ENCODE measurements around the gene TMEM132D. TPM values are rescaled to one million over a fixed set of nuclear protein-coding genes. Genes with fewer than 3 reads are reported as not detected.

Gene TMEM132D
- total and polyA plus RNA-seq, 2 donors from 2014 or later: 0.13 TPM; not detected in 1

GRCh38 chr12:129604506-129604905 is 299.3 kb downstream of the TMEM132D start:
- H3K4me3 ChIP-seq (ENCODE audit: low read length in 3 of 3): no peak overlapping the region
- TF ChIP-seq CTCF (IDR thresholded peaks at IDR 0.05; ENCODE audit: borderline replicate concordance, extremely low read depth, insufficient read depth): no peak
- H3K9ac ChIP-seq (ENCODE audit: low read length in 3 of 3): no peak overlapping the region
- H3K4me1 ChIP-seq (ENCODE audit: control insufficient read depth in 2 of 3, insufficient read depth in 2 of 3, low read depth in 1 of 3, low read length in 3 of 3): no peaks in the 10 kb centered on the region
- intact Hi-C loops (cut with DNase I): no loop called here
- DNase-seq (no peak), FAIRE-seq (no peak)
- H3K27ac ChIP-seq (ENCODE audit: low read depth in 2 of 2, low read length in 2 of 2): no peak overlapping the region
- no peaks in the 10 kb centered on the region for H3K27me3 ChIP-seq (ENCODE audit: control insufficient read depth, insufficient read depth, low read length)
- no peaks in the 10 kb centered on the region for H3K36me3 ChIP-seq (ENCODE audit: control insufficient read depth in 2 of 3, insufficient read depth in 3 of 3, low read length in 3 of 3)
- peaks cover 0 to 4% (median 0%) of the 10 kb centered on the region in 3 donors for H3K9me3 ChIP-seq (ENCODE audit: control insufficient read depth in 2 of 3, insufficient read depth in 1 of 3, low read length in 3 of 3)

GRCh38 chr12:129599406-129599805 is 304.4 kb downstream of the TMEM132D start:
- no peak for FAIRE-seq
- intact Hi-C loops (cut with DNase I): no loop called here
- Histone ChIP-seq H3K4me1 (ENCODE audit: control insufficient read depth in 2 of 3, insufficient read depth in 2 of 3, low read depth in 1 of 3, low read length in 3 of 3) (no peaks in the 10 kb centered on the region), H3K9ac (ENCODE audit: low read length in 3 of 3) (no peak overlapping the region), H3K27ac (ENCODE audit: low read depth in 2 of 2, low read length in 2 of 2) (no peak overlapping the region), H3K4me3 (ENCODE audit: low read length in 3 of 3) (no peak overlapping the region), H3K9me3 (ENCODE audit: control insufficient read depth in 2 of 3, insufficient read depth in 1 of 3, low read length in 3 of 3) (peaks cover 0 to 4% (median 0%) of the 10 kb centered on the region in 3 donors), H3K27me3 (ENCODE audit: control insufficient read depth, insufficient read depth, low read length) (no peaks in the 10 kb centered on the region), H3K36me3 (ENCODE audit: control insufficient read depth in 2 of 3, insufficient read depth in 3 of 3, low read length in 3 of 3) (no peaks in the 10 kb centered on the region)
- no peak for DNase-seq
- no peak for TF ChIP-seq CTCF (IDR thresholded peaks at IDR 0.05; ENCODE audit: borderline replicate concordance, extremely low read depth, insufficient read depth)

GRCh38 chr12:129594098-129594497 is 309.7 kb downstream of the TMEM132D start:
- no peak for FAIRE-seq
- H3K9ac ChIP-seq (ENCODE audit: low read length in 3 of 3): no peak overlapping the region
- H3K27me3 ChIP-seq (ENCODE audit: control insufficient read depth, insufficient read depth, low read length): no peaks in the 10 kb centered on the region
- H3K4me1 ChIP-seq (ENCODE audit: control insufficient read depth in 2 of 3, insufficient read depth in 2 of 3, low read depth in 1 of 3, low read length in 3 of 3): no peaks in the 10 kb centered on the region
- no peak overlapping the region for H3K27ac ChIP-seq (ENCODE audit: low read depth in 2 of 2, low read length in 2 of 2)
- no peaks in the 10 kb centered on the region for H3K36me3 ChIP-seq (ENCODE audit: control insufficient read depth in 2 of 3, insufficient read depth in 3 of 3, low read length in 3 of 3)
- no peak for TF ChIP-seq CTCF (IDR thresholded peaks at IDR 0.05; ENCODE audit: borderline replicate concordance, extremely low read depth, insufficient read depth)
- intact Hi-C loops (cut with DNase I): no loop called here
- H3K9me3 ChIP-seq (ENCODE audit: control insufficient read depth in 2 of 3, insufficient read depth in 1 of 3, low read length in 3 of 3): no peaks in the 10 kb centered on the region
- no peak overlapping the region for H3K4me3 ChIP-seq (ENCODE audit: low read length in 3 of 3)
- DNase-seq: no peak

- no peak for TF ChIP-seq CTCF (IDR thresholded peaks at IDR 0.05; ENCODE audit: borderline replicate concordance, extremely low read depth, insufficient read depth)
- Histone ChIP-seq H3K36me3 (ENCODE audit: control insufficient read depth in 2 of 3, insufficient read depth in 3 of 3, low read length in 3 of 3) (no peaks in the 10 kb centered on the region), H3K27me3 (ENCODE audit: control insufficient read depth, insufficient read depth, low read length) (no peaks in the 10 kb centered on the region), H3K27ac (ENCODE audit: low read depth in 2 of 2, low read length in 2 of 2) (no peak overlapping the region), H3K9ac (ENCODE audit: low read length in 3 of 3) (no peak overlapping the region), H3K9me3 (ENCODE audit: control insufficient read depth in 2 of 3, insufficient read depth in 1 of 3, low read length in 3 of 3) (peaks cover 0 to 5% (median 0%) of the 10 kb centered on the region in 3 donors), H3K4me1 (ENCODE audit: control insufficient read depth in 2 of 3, insufficient read depth in 2 of 3, low read depth in 1 of 3, low read length in 3 of 3) (no peaks in the 10 kb centered on the region), H3K4me3 (ENCODE audit: low read length in 3 of 3) (no peak overlapping the region)
- DNase-seq (no peak), FAIRE-seq (no peak)
- intact Hi-C loops (cut with DNase I): no loop called here
These were observed 311.4 kb downstream of the TMEM132D start for GRCh38 chr12:129592449-129592848.

Measured in kidney (tissue), 14 donors.